GM12875 (cell line): ENCODE data around the gene SLC66A2.

Experiments used
- H3K4me3 ChIP-seq: one replicate; pipeline ENCODE4 v1.5.1; 2011; ENCODE audit warnings: low read depth, low read length, control low read depth
- CTCF ChIP-seq: IDR thresholded peaks from 2 replicates; pipeline ENCODE4 v1.5.1; 2011; ENCODE audit warnings: low read depth, mild to moderate bottlenecking, control low read depth, inconsistent platforms, low read length, moderate library complexity, borderline replicate concordance; ENCODE audit not compliant: insufficient read depth

SLC66A2 gene

GRCh38 chr18:79856119-79857007, 95.1 kb downstream of the SLC66A2 start:
- no peak for TF ChIP-seq CTCF
- H3K4me3 ChIP-seq = no peak overlapping the region

GRCh38 chr18:79855147-79855933, 96.1 kb downstream of the SLC66A2 start:
- TF ChIP-seq CTCF = no peak
- H3K4me3 ChIP-seq = no peak overlapping the region

GRCh38 chr18:79853993-79854364, 97.5 kb downstream of the SLC66A2 start:
- no peak for TF ChIP-seq CTCF
- no peak overlapping the region for H3K4me3 ChIP-seq

GRCh38 chr18:79853303-79853992, 98.0 kb downstream of the SLC66A2 start:
- H3K4me3 ChIP-seq = no peak overlapping the region
- TF ChIP-seq CTCF = no peak

- TF ChIP-seq CTCF = no peak
- H3K4me3 ChIP-seq = no peak overlapping the region
These were observed 98.7 kb downstream of the SLC66A2 start for GRCh38 chr18:79852561-79853302.
